ENCODE results near the gene SCGB1C2.

SCGB1C2 gene

GRCh38 chr17:173166-173911 lies 36.0 kb downstream of the SCGB1C2 start:
- FAIRE-seq: no peak

GRCh38 chr17:177155-177554 lies 39.8 kb downstream of the SCGB1C2 start:
- FAIRE-seq: no peak

GRCh38 chr17:177762-178161 lies 40.4 kb downstream of the SCGB1C2 start:
- no peak for FAIRE-seq

GRCh38 chr17:178292-179065 lies 41.1 kb downstream of the SCGB1C2 start:
- no peak for FAIRE-seq

DNA sequence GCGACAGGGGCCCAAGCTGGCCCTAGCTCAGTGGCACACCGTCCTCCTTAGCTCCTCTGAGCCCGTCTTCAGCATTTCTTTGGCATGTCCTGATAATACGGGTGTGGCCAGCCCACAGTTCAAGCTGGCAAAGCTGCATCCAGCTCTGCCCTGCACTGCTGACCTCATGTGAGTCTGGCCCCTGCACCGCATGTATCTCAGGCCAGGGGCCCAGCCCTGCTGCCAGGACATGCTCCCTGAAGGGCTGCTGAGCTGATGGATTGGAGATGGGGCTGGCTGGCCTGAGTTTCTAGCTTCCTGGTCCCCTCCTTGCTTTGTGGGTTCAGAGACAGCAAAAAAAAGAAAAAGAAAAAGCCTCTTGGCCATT lies 41.7 kb downstream of the SCGB1C2 start:
- FAIRE-seq: no peak

DNA sequence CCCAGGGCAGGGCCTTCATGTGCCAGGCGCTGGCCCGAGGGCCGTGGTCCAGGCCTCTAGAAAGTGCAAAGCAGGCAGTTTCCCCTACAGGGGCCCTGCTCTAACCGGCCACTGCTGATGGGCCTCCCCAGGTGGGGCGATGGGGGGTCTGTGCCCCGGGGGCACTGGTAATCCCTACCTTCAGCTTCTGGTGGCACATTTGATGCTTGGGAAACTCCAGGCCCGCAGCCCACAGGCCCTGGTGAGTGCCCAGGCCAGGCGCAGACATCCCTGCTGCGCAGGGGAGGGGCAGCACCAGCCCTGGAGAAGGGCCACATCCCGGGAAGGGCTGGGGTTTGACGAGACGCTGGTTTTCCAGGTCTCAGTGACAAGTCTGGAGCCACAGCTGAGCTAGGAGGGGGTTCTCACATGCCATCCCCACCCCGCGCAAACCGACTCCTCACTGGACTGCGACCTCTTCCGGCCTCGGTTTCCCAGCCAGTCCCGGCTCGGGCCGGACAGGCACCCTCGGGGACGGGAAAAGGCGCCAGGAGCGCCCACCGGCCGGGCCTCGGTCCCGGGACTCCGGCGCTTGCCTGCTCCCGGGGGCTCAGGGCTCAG lies 42.5 kb downstream of the SCGB1C2 start:
- FAIRE-seq: no peak

GRCh38 chr17:180381-181244 lies 43.2 kb downstream of the SCGB1C2 start:
- no peak for FAIRE-seq

DNA sequence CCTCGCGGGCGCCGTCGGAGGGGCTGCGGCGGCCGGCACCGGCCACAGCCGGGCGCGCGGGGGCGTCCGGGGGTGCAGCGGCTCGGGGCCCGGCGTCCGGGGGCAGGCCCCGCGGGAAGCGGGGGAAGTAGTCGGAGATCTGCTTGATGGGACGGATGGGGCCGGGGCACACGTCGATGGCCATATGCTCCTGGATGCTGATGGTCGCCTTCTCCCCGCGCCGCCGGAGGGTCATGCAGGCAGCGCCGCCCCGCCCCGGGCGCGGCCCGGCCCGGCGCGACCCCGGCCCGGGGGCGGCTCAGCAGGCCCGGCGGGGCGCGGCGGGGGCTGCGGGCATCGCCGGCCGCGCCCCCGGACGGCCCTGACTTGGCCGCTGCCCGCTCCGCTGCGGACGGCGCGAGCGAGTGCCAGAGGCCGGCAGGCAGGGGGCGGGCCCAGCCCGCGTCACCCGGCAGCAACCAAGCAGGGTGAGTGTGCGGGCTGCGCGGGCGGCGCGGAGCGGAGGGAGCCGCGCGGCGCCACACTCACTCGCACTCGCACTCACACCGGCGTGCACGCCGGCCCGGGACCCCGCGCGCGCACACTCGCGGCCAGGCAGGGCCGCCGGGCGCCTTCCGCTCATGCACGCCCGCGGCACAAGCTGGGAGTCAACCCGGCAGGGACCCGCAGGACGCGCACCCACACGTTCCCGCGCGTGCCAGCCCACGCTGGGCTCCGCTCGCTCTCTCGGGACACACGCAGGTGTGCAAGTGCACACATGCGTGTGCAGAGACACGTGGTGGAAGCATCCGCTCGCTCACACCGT lies 44.1 kb downstream of the SCGB1C2 start, which contains the start of gene DOC2B:
Gene DOC2B, minus strand, starts transcription at position 406 of the 805 bp plus-strand sequence. Its CDS starts 171 bp downstream, at position 235.
- no peak for FAIRE-seq

GRCh38 chr17:182050-182751 lies 44.8 kb downstream of the SCGB1C2 start:
- no peak for FAIRE-seq

- no peak for FAIRE-seq
Observed at GRCh38 chr17:183021-183420, 45.7 kb downstream of the SCGB1C2 start.

GRCh38 chr17:185445-186138 lies 48.2 kb downstream of the SCGB1C2 start:
- no peak for FAIRE-seq

DNA sequence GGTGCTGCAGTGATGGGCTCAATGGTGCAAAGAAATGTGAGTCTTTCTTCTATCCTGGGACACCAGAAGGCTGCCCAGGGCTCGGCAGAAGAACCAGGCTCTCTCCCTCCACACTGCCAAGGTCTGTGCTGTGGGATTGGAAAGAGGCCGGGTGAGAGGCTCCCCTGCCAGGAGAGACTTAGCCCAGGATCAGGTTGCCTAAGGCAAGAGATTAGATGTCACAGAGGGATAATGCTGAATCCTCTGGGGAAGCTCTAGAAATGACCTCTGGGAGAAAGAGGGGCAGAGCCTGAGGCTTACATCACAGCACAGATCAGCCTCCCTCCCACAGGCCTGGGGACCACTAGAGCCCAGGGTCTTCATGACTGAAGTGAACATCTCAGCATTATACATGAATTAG lies 49.8 kb downstream of the SCGB1C2 start:
- FAIRE-seq: no peak
